BLaER1 (cell line): ENCODE measurements around the gene COPS6.

Experiments used
- H3K27ac ChIP-seq: shearing (Covaris generic); formaldehyde crosslinking; 2 replicates; pipeline ENCODE4 v1.8.1; 2022
- H3K27me3 ChIP-seq: shearing (Covaris generic); formaldehyde crosslinking; 2 replicates; pipeline ENCODE4 v1.8.1; 2022
- H3K36me3 ChIP-seq: shearing (Covaris generic); formaldehyde crosslinking; 2 replicates; pipeline ENCODE4 v1.8.1; 2022
- H3K4me1 ChIP-seq: shearing (Covaris generic); formaldehyde crosslinking; 2 replicates; pipeline ENCODE4 v1.8.1; 2022
- H3K4me2 ChIP-seq: shearing (Covaris generic); formaldehyde crosslinking; 2 replicates; pipeline ENCODE4 v1.8.1; 2022
- H3K4me3 ChIP-seq: shearing (Covaris generic); formaldehyde crosslinking; 2 replicates; pipeline ENCODE4 v1.8.1; 2022
- H3K9ac ChIP-seq: shearing (Covaris generic); formaldehyde crosslinking; 2 replicates; pipeline ENCODE4 v1.8.1; 2022
- H3K9me3 ChIP-seq: shearing (Covaris generic); formaldehyde crosslinking; 2 replicates; pipeline ENCODE4 v1.8.1; 2022
- H4K20me1 ChIP-seq: shearing (Covaris generic); formaldehyde crosslinking; 2 replicates; pipeline ENCODE4 v1.8.1; 2022
- Cebpa-rat ChIP-seq: shearing (Covaris generic); IDR thresholded peaks from 2 replicates; pipeline ENCODE4 v1.8.1; 2022

The COPS6 gene

GRCh38 chr7:100061518-100062193 lies 27.1 kb upstream of the COPS6 start:
- peaks cover 100% of the 10 kb centered on the region for H3K36me3 ChIP-seq

DNA sequence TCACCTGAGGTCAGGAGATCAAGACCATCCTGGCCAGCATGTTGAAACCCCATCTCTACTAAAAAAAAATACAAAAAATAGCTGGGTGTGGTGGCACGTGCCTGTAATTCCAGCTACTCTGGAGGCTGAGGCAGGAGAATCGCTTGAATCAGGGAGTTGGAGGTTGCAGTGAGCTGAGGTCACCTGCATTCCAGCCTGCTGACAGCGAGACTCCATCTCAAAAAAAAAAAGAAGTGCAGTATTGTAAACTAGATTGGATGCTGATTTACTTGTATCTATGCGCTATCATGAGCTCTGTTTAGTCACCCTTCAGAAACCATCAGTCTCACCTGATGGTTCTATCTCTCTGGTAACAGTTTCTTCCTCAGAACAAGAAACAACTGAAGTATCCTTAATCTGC lies 25.4 kb upstream of the COPS6 start:
- Histone ChIP-seq H3K27ac (no peak overlapping the region), H3K9ac (peak overlapping the region; percentile 4; the same call in 1 of the 2 replicates), H3K36me3 (peaks cover 100% of the 10 kb centered on the region), H3K4me3 (no peak overlapping the region), H3K4me2 (no peak overlapping the region), H3K9me3 (no peaks in the 10 kb centered on the region), H4K20me1 (peaks cover 11% of the 10 kb centered on the region; the same call in 1 of the 2 replicates), H3K27me3 (no peaks in the 10 kb centered on the region), H3K4me1 (no peaks in the 10 kb centered on the region)
- TF ChIP-seq Cebpa-rat, result no peak

More at GRCh38 chr7:100061518-100062193, 27.1 kb upstream of the COPS6 start:
- Histone ChIP-seq H3K9me3 (no peaks in the 10 kb centered on the region), H3K27me3 (no peaks in the 10 kb centered on the region), H3K4me1 (no peaks in the 10 kb centered on the region), H3K27ac (no peak overlapping the region), H3K4me2 (no peak overlapping the region), H3K9ac (no peak overlapping the region), H3K4me3 (no peak overlapping the region), H4K20me1 (no peaks in the 10 kb centered on the region)
- TF ChIP-seq Cebpa-rat, result no peak

DNA sequence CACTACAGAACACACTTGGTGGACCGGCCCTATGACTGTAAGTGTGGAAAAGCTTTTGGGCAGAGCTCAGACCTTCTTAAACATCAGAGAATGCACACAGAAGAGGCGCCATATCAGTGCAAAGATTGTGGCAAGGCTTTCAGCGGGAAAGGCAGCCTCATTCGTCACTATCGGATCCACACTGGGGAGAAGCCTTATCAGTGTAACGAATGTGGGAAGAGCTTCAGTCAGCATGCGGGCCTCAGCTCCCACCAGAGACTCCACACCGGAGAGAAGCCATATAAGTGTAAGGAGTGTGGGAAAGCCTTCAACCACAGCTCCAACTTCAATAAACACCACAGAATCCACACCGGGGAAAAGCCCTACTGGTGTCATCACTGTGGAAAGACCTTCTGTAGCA lies 24.6 kb upstream of the COPS6 start:
- H3K27ac ChIP-seq, result no peak overlapping the region
- H4K20me1 ChIP-seq, result peaks cover 14% of the 10 kb centered on the region; the same call in 1 of the 2 replicates
- no peak for TF ChIP-seq Cebpa-rat
- H3K36me3 ChIP-seq, result peaks cover 100% of the 10 kb centered on the region
- H3K4me1 ChIP-seq, result no peaks in the 10 kb centered on the region
- H3K9ac ChIP-seq, result no peak overlapping the region
- H3K4me3 ChIP-seq, result no peak overlapping the region
- H3K9me3 ChIP-seq, result peaks cover 1% of the 10 kb centered on the region
- no peaks in the 10 kb centered on the region for H3K27me3 ChIP-seq
- H3K4me2 ChIP-seq, result no peak overlapping the region

- no peak overlapping the region for H3K4me2 ChIP-seq
- TF ChIP-seq Cebpa-rat, result peak; percentile 63; the same call in 1 of the 2 replicates
- H4K20me1 ChIP-seq, result peaks cover 14% of the 10 kb centered on the region; the same call in 1 of the 2 replicates
- peaks cover 16% of the 10 kb centered on the region for H3K9me3 ChIP-seq
- H3K27me3 ChIP-seq, result no peaks in the 10 kb centered on the region
- H3K27ac ChIP-seq, result no peak overlapping the region
- H3K9ac ChIP-seq, result no peak overlapping the region
- H3K36me3 ChIP-seq, result peaks cover 100% of the 10 kb centered on the region
- no peaks in the 10 kb centered on the region for H3K4me1 ChIP-seq
- H3K4me3 ChIP-seq, result no peak overlapping the region
Observed at GRCh38 chr7:100065452-100066186, 23.1 kb upstream of the COPS6 start.

GRCh38 chr7:100066953-100067352 lies 21.8 kb upstream of the COPS6 start:
- TF ChIP-seq Cebpa-rat, result no peak

GRCh38 chr7:100069991-100070390 lies 18.8 kb upstream of the COPS6 start:
- Histone ChIP-seq H3K4me2 (no peak overlapping the region), H3K36me3 (peaks cover 100% of the 10 kb centered on the region), H3K9me3 (peaks cover 60% of the 10 kb centered on the region), H3K4me1 (no peaks in the 10 kb centered on the region), H3K4me3 (peak overlapping the region; percentile 50; the same call in 1 of the 2 replicates), H3K9ac (no peak overlapping the region), H3K27ac (no peak overlapping the region), H3K27me3 (no peaks in the 10 kb centered on the region), H4K20me1 (peaks cover 14% of the 10 kb centered on the region; the same call in 1 of the 2 replicates)
- no peak for TF ChIP-seq Cebpa-rat

More at GRCh38 chr7:100066953-100067352, 21.8 kb upstream of the COPS6 start:
- Histone ChIP-seq H3K27ac (no peak overlapping the region), H3K36me3 (peaks cover 100% of the 10 kb centered on the region), H3K9ac (no peak overlapping the region), H4K20me1 (peaks cover 14% of the 10 kb centered on the region; the same call in 1 of the 2 replicates), H3K4me3 (no peak overlapping the region), H3K4me2 (no peak overlapping the region), H3K9me3 (peaks cover 29% of the 10 kb centered on the region), H3K27me3 (no peaks in the 10 kb centered on the region), H3K4me1 (no peaks in the 10 kb centered on the region)

DNA sequence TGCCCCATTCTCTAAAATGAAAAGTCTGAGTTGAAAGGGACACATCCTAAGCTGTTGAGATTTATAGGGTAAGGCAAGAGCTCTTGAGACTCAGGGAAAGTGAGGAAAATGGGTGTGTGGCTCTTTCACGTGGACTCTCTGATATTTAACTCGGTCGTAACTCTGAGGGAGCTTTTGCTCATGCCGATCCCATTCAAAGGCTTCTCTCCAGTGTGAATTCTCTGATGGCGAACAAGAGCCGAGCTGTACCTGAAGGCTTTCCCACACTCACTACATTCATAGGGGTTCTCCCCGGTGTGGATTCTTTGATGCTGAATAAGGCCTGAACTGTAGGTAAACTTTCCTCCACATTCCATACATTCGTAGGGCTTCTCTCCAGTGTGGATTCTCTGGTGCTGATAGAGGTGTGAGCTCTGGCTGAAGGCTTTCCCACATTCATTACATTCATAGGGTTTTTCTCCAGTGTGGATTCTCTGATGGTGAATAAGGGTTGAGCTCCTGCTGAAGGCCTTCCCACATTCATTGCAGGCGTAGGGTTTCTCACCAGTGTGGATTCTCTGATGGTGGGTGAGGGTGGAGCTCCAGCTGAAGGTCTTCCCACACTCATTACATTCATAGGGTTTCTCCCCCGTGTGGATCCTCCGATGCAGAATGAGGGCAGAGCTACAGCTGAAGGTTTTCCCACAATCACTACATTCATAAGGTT lies 17.6 kb upstream of the COPS6 start:
- Histone ChIP-seq H3K27ac (no peak overlapping the region), H3K4me2 (no peak overlapping the region), H4K20me1 (peaks cover 21% of the 10 kb centered on the region; the same call in 1 of the 2 replicates), H3K9ac (no peak overlapping the region), H3K4me1 (no peaks in the 10 kb centered on the region), H3K4me3 (peak overlapping the region; percentile 50), H3K9me3 (peaks cover 71% of the 10 kb centered on the region), H3K27me3 (no peaks in the 10 kb centered on the region), H3K36me3 (peaks cover 100% of the 10 kb centered on the region)
- TF ChIP-seq Cebpa-rat, result no peak

DNA sequence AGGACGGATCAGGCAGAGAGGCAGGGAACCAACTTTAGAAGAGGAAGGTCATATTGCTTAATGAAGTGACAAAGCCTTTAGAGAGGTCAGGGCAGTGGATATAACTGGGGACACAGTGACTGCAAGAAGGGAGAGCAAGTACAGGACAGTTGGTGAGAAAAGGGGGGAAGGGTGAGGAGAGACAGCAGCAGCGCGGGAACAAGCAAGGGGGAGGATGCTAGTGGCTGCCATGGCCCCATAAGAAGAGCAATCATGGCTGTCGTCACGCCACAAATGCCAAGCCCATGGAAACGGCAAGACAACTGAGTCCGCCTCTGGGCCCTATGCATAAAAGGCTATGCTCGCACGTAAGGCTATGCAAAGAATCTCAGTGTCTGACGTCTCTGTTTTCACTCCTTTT lies 16.3 kb upstream of the COPS6 start:
- H3K27ac ChIP-seq, result no peak overlapping the region
- no peak overlapping the region for H3K9ac ChIP-seq
- H3K4me2 ChIP-seq, result no peak overlapping the region
- no peaks in the 10 kb centered on the region for H3K27me3 ChIP-seq
- H4K20me1 ChIP-seq, result peaks cover 29% of the 10 kb centered on the region; the same call in 1 of the 2 replicates
- no peaks in the 10 kb centered on the region for H3K4me1 ChIP-seq
- peak overlapping the region; percentile 50 for H3K4me3 ChIP-seq
- peaks cover 100% of the 10 kb centered on the region for H3K36me3 ChIP-seq
- TF ChIP-seq Cebpa-rat, result no peak
- H3K9me3 ChIP-seq, result peaks cover 84% of the 10 kb centered on the region

DNA sequence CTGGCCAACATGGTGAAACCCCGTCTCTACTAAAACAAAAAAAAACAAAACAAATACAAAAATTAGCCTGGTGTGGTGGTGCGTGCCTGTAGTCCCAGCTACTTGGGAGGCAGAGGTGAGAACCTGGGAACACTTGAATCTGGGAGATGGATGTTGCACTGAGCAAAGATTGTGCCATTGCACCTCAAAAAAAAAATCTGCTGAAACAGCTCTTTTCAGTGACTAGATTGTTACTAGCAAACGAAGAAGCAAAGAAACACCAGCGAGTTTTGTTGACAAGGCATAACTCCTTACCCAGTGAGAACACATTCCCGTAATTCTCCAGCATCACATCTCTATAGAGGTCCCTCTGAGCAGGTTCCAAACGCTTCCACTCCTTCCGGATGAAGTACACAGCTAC lies 13.9 kb upstream of the COPS6 start:
- TF ChIP-seq Cebpa-rat, result no peak
- peak overlapping the region; percentile 34 for H3K4me3 ChIP-seq
- H3K36me3 ChIP-seq, result peaks cover 100% of the 10 kb centered on the region
- peaks cover 11% of the 10 kb centered on the region for H3K4me1 ChIP-seq
- no peak overlapping the region for H3K9ac ChIP-seq
- H3K4me2 ChIP-seq, result no peak overlapping the region
- H4K20me1 ChIP-seq, result peaks cover 42% of the 10 kb centered on the region; the same call in 1 of the 2 replicates
- peaks cover 91% of the 10 kb centered on the region for H3K9me3 ChIP-seq
- H3K27me3 ChIP-seq, result no peaks in the 10 kb centered on the region
- no peak overlapping the region for H3K27ac ChIP-seq
